GM19023 (cell line): Measurements from ENCODE around the gene ZNF841.
A peak's percentile ranks its signal among the peaks of the same experiment; 100 is the strongest.
"Not testable (repeated sequence)": the region's sequence is repeated elsewhere in the genome, so short reads cannot be mapped to it uniquely, and the experiment has no call there.

Experiments
- ATAC-seq: cut with Tn5 transposase; IDR thresholded peaks from one replicate; pipeline ENCODE4 v1.9.1; 2021; ENCODE audit warnings: mild to moderate bottlenecking, moderate library complexity; ENCODE audit not compliant: unreplicated experiment

Gene ZNF841

GRCh38 chr19:52095172-52096014, at the start of gene ZNF841:
TSS of gene ZNF841 (minus strand) at chr19:52095765. CDS start at chr19:52084801, 10,964 bp downstream.
- ATAC-seq = peak; percentile 93

GRCh38 chr19:52142001-52142595, 46.5 kb upstream of the ZNF841 start:
- ATAC-seq = no peak

GRCh38 chr19:52141203-52141602, 45.6 kb upstream of the ZNF841 start:
- no peak for ATAC-seq

GRCh38 chr19:52140032-52140710, 44.6 kb upstream of the ZNF841 start:
- peak; percentile 96 for ATAC-seq

GRCh38 chr19:52139252-52140031, 43.9 kb upstream of the ZNF841 start, which contains the start of gene ZNF616:
TSS of gene ZNF616 (minus strand) at chr19:52139938. CDS start at chr19:52130512, 9,426 bp downstream.
- ATAC-seq = peak; percentile 61

- ATAC-seq = no peak
These were observed 43.4 kb upstream of the ZNF841 start for GRCh38 chr19:52138983-52139251.

GRCh38 chr19:52138278-52138982, 42.9 kb upstream of the ZNF841 start:
- ATAC-seq = no peak

- ATAC-seq = no peak
These were observed 24.7 kb upstream of the ZNF841 start for GRCh38 chr19:52120286-52120685.

GRCh38 chr19:52115526-52116053, 20.0 kb upstream of the ZNF841 start:
- no peak for ATAC-seq

GRCh38 chr19:52114691-52115090, 19.1 kb upstream of the ZNF841 start:
- no peak for ATAC-seq

- no peak for ATAC-seq
These were observed 17.1 kb upstream of the ZNF841 start for GRCh38 chr19:52112624-52113023.

- no peak for ATAC-seq
These were observed 15.2 kb upstream of the ZNF841 start for GRCh38 chr19:52110780-52111179.

GRCh38 chr19:52102782-52103181, 7.2 kb upstream of the ZNF841 start:
- no peak for ATAC-seq

- ATAC-seq = no peak
These were observed 6.4 kb upstream of the ZNF841 start for GRCh38 chr19:52101866-52102562.

GRCh38 chr19:52099497-52100138, 4.1 kb upstream of the ZNF841 start:
- ATAC-seq = no peak

GRCh38 chr19:52096416-52096815, 851 bp upstream of the ZNF841 start:
- ATAC-seq = not testable (repeated sequence)

- no peak for ATAC-seq
These were observed 937 bp downstream of the ZNF841 start for GRCh38 chr19:52094526-52095130.

- ATAC-seq = no peak
These were observed 9.1 kb downstream of the ZNF841 start for GRCh38 chr19:52086481-52086880.

- no peak for ATAC-seq
These were observed 25.1 kb downstream of the ZNF841 start for GRCh38 chr19:52070496-52070895.
